Measurements from ENCODE around the gene HCAR3.

The HCAR3 gene

DNA sequence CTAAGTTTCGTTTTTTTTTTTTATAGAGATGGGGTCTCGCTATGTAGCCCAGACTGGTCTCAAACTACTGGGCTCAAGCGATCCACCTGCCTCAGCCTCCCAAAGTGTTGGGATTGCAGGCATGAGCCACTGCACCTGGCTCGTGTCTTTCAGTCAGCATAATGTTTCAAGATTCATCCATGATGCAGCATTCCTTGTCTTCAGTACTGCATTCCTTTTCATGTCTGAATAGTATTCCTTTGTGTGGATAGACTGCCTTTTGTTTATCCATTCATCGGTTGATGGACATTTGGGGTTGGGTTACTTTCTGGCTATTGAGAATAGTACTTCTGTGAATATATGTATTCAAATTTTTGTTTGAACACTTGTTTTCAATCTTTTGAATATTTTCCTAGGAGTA is 50.9 kb downstream of the HCAR3 start:
- no peak for DNase-seq

- DNase-seq: no peak
These were observed 51.3 kb downstream of the HCAR3 start for GRCh38 chr12:122665349-122665748.
